ENCODE measurements around the gene ACVR1B. TPM values are rescaled to one million over a fixed set of nuclear protein-coding genes. Genes with fewer than 3 reads are reported as not detected.

Gene ACVR1B
- total RNA-seq, 2 donors from 2014 or later, result 39.6 to 43.3 TPM

- Histone ChIP-seq H3K27me3 (replicated peaks; ENCODE audit: insufficient read depth) (no peaks in the 10 kb centered on the region), H3K27ac (no peak overlapping the region), H3K9me3 (no peaks in the 10 kb centered on the region), H3K4me1 (replicated peaks) (no peaks in the 10 kb centered on the region), H3K36me3 (no peaks in the 10 kb centered on the region), H3K4me3 (no peak overlapping the region)
- intact Hi-C loops (cut with DNase I), result no loop called here
- 65% methylated on average over 13 of the region's 13 CpGs for WGBS
- DNase-seq (ENCODE audit: low spot score), result no peak
- TF ChIP-seq POLR2AphosphoS5 (IDR thresholded peaks at IDR 0.05) (no peak), POLR2A (IDR thresholded peaks at IDR 0.05) (no peak), CTCF (IDR thresholded peaks at IDR 0.05) (no peak)
Observed at GRCh38 chr12:52019113-52019770, 67.7 kb downstream of the ACVR1B start.

GRCh38 chr12:52020539-52021336 lies 69.2 kb downstream of the ACVR1B start:
- Histone ChIP-seq H3K4me3 (no peak overlapping the region), H3K4me1 (replicated peaks) (no peaks in the 10 kb centered on the region), H3K27me3 (replicated peaks; ENCODE audit: insufficient read depth) (no peaks in the 10 kb centered on the region), H3K9me3 (no peaks in the 10 kb centered on the region), H3K27ac (no peak overlapping the region), H3K36me3 (no peaks in the 10 kb centered on the region)
- intact Hi-C loops (cut with DNase I), result loop anchor here (2.0 kb wide), 1 partner anchor 16 kb away; no protein-coding TSS in a partner anchor
- TF ChIP-seq CTCF (IDR thresholded peaks at IDR 0.05), result peak in 3 of 4 experiments; percentile 50 to 62 (median 61)
- TF ChIP-seq POLR2A (IDR thresholded peaks at IDR 0.05), result no peak
- peak; percentile 14 for TF ChIP-seq POLR2AphosphoS5 (IDR thresholded peaks at IDR 0.05)
- 45% methylated on average over 9 of the region's 9 CpGs for WGBS
- DNase-seq (ENCODE audit: low spot score), result no peak

- intact Hi-C loops (cut with DNase I), result no loop called here
Observed at GRCh38 chr12:52022841-52023181, 71.3 kb downstream of the ACVR1B start.

GRCh38 chr12:52023182-52023975 lies 71.9 kb downstream of the ACVR1B start:
- peak overlapping the region; percentile 42 to 44 for H3K4me3 ChIP-seq
- H3K27ac ChIP-seq, result peak overlapping the region; percentile 56 to 57
- 1% methylated on average over 70 of the region's 70 CpGs for WGBS
- H3K27me3 ChIP-seq (replicated peaks; ENCODE audit: insufficient read depth), result no peaks in the 10 kb centered on the region
- no peaks in the 10 kb centered on the region for H3K36me3 ChIP-seq
- DNase-seq (ENCODE audit: low spot score), result peak; percentile 83
- no peaks in the 10 kb centered on the region for H3K4me1 ChIP-seq (replicated peaks)
- intact Hi-C loops (cut with DNase I), result no loop called here
- TF ChIP-seq POLR2A (IDR thresholded peaks at IDR 0.05) (peak; percentile 13), CTCF (IDR thresholded peaks at IDR 0.05) (peak; percentile 98 to 99 (median 99)), POLR2AphosphoS5 (IDR thresholded peaks at IDR 0.05) (peak; percentile 40)
- no peaks in the 10 kb centered on the region for H3K9me3 ChIP-seq

More at GRCh38 chr12:52022841-52023181, 71.3 kb downstream of the ACVR1B start:
- WGBS, result 22% methylated on average over 14 of the region's 14 CpGs
- H3K27me3 ChIP-seq (replicated peaks; ENCODE audit: insufficient read depth), result no peaks in the 10 kb centered on the region
- H3K4me1 ChIP-seq (replicated peaks), result no peaks in the 10 kb centered on the region
- H3K9me3 ChIP-seq, result no peaks in the 10 kb centered on the region
- H3K27ac ChIP-seq, result peak overlapping the region; percentile 56 to 57
- TF ChIP-seq POLR2AphosphoS5 (IDR thresholded peaks at IDR 0.05), result no peak
- TF ChIP-seq CTCF (IDR thresholded peaks at IDR 0.05), result no peak
- TF ChIP-seq POLR2A (IDR thresholded peaks at IDR 0.05), result no peak
- H3K4me3 ChIP-seq, result peak overlapping the region; percentile 42 to 44
- no peak for DNase-seq (ENCODE audit: low spot score)
- H3K36me3 ChIP-seq, result no peaks in the 10 kb centered on the region

Data from prostate gland (tissue), 2 donors.